ENCODE data around the gene CRTAC1.

GRCh38 chr10:97844678-97845077, 185.7 kb downstream of the CRTAC1 start:
- TF ChIP-seq, protein P1, sequence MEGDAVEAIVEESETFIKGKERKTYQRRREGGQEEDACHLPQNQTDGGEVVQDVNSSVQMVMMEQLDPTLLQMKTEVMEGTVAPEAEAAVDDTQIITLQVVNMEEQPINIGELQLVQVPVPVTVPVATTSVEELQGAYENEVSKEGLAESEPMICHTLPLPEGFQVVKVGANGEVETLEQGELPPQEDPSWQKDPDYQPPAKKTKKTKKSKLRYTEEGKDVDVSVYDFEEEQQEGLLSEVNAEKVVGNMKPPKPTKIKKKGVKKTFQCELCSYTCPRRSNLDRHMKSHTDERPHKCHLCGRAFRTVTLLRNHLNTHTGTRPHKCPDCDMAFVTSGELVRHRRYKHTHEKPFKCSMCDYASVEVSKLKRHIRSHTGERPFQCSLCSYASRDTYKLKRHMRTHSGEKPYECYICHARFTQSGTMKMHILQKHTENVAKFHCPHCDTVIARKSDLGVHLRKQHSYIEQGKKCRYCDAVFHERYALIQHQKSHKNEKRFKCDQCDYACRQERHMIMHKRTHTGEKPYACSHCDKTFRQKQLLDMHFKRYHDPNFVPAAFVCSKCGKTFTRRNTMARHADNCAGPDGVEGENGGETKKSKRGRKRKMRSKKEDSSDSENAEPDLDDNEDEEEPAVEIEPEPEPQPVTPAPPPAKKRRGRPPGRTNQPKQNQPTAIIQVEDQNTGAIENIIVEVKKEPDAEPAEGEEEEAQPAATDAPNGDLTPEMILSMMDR (optimal IDR thresholded peaks at IDR 0.05 in 1 of 3, IDR thresholded peaks at IDR 0.05 in 1 of 3, conservative IDR thresholded peaks at IDR 0.05 in 1 of 3; ENCODE audit: extremely low read depth in 1 of 3, insufficient read depth in 2 of 3, low read length in 3 of 3), result no peak
- TF ChIP-seq EZH2 (IDR thresholded peaks at IDR 0.05; ENCODE audit: low read length), result no peak

Measured in keratinocyte (primary cell).